Loucy (cell line): Measurements from ENCODE around the gene PDIA6.

Experiments used
- CTCF ChIP-seq: fragments of 200-600 bp; sonication (generic); conservative IDR thresholded peaks from 2 replicates; pipeline ENCODE4 v1.5.1; 2014; ENCODE audit warnings: mild to moderate bottlenecking, antibody characterized with exemption, low read length
- EZH2phosphoT487 ChIP-seq: fragments of 200-600 bp; IDR thresholded peaks from 2 replicates; pipeline ENCODE4 v1.6.1; 2018; ENCODE audit warnings: antibody characterized with exemption, mild to moderate bottlenecking, moderate library complexity, borderline replicate concordance

- peak; percentile 23; the same call in 1 of the 2 replicates for TF ChIP-seq CTCF
- no peak for TF ChIP-seq EZH2phosphoT487
Measured at GRCh38 chr2:10814571-10815331, 2.2 kb upstream of the PDIA6 start.
